GM13977 (cell line): ENCODE results near the gene GRK5.

Experiments
- DNase-seq: peaks from one replicate; pipeline ENCODE4 v3.0.0; 2012; ENCODE audit warnings: low spot score
- CTCF ChIP-seq: IDR thresholded peaks from 2 replicates; pipeline ENCODE4 v1.5.1; 2012; ENCODE audit warnings: mild to moderate bottlenecking, control low read depth; ENCODE audit not compliant: insufficient read depth; ENCODE audit errors: extremely low read depth, missing control alignments
- in situ Hi-C: fragments of 300-500 bp; cut with MboI; formaldehyde crosslinking; loops from one replicate; pipeline ENCODE4 v1.12.0; 2022; ENCODE audit warnings: low sequenced_read_pairs, low pct_unique_long_range_greater_than_20kb, mixed read lengths, inconsistent platforms; ENCODE audit not compliant: unreplicated experiment

GRK5 gene

GRCh38 chr10:119393421-119393820 is 186.1 kb downstream of the GRK5 start:
- no peak for DNase-seq
- in situ Hi-C loops, result no loop called here

GRCh38 chr10:119393845-119394244 is 186.5 kb downstream of the GRK5 start:
- in situ Hi-C loops, result no loop called here
- TF ChIP-seq CTCF, result no peak
- no peak for DNase-seq

More at GRCh38 chr10:119393421-119393820, 186.1 kb downstream of the GRK5 start:
- no peak for TF ChIP-seq CTCF

- no peak for DNase-seq
- in situ Hi-C loops, result no loop called here
- TF ChIP-seq CTCF, result no peak
Observed at GRCh38 chr10:119394657-119395279, 187.4 kb downstream of the GRK5 start.

- DNase-seq, result no peak
- in situ Hi-C loops, result no loop called here
- no peak for TF ChIP-seq CTCF
Observed at GRCh38 chr10:119395280-119396007, 188.1 kb downstream of the GRK5 start.

- in situ Hi-C loops, result no loop called here
- TF ChIP-seq CTCF, result no peak
- DNase-seq, result peak; percentile 75
Observed at GRCh38 chr10:119396008-119396708, 188.8 kb downstream of the GRK5 start.

- in situ Hi-C loops, result no loop called here
- no peak for TF ChIP-seq CTCF
- no peak for DNase-seq
Observed at GRCh38 chr10:119396709-119397071, 189.3 kb downstream of the GRK5 start.
